NCI-H2227 treated with DMSO at 0.1 percent for 48 hours (cell line): Measurements from ENCODE around the gene DAZ3.
"Not testable (repeated sequence)": the region's sequence is repeated elsewhere in the genome, so short reads cannot be mapped to it uniquely, and the experiment has no call there.

Experiments
- DNase-seq: peaks from one replicate; lab custom pipeline; 2025; lab: John Stamatoyannopoulos, UW

Gene DAZ3, protein sequence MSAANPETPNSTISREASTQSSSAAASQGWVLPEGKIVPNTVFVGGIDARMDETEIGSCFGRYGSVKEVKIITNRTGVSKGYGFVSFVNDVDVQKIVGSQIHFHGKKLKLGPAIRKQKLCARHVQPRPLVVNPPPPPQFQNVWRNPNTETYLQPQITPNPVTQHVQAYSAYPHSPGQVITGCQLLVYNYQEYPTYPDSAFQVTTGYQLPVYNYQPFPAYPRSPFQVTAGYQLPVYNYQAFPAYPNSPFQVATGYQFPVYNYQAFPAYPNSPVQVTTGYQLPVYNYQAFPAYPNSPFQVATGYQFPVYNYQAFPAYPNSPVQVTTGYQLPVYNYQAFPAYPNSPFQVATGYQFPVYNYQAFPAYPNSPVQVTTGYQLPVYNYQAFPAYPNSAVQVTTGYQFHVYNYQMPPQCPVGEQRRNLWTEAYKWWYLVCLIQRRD

DNA sequence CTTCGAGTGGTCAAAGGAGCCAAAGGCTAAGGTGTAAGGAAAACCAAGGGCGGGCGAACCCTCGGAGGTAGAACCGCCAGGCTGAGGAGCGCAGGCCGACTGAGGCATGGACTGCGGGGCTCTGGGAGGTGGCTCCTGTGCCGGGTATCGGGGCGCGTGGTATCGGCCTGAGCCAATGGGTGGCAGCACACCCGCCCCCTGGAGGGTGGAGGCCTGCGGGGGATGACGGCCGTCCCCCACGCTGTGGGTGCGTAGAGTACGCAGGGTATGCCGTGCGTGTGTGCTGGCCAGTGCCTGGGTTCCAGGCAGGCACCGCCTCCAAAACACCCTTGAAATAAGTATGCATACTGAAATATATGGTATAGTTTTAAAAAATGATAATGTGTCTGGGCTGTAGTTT, at the start of gene DAZ3:
Gene DAZ3 (minus strand): TSS at position 101 of the 400 bp plus-strand sequence. CDS start 208 bp downstream, outside the sequence.
- not testable (repeated sequence) for DNase-seq

DNA sequence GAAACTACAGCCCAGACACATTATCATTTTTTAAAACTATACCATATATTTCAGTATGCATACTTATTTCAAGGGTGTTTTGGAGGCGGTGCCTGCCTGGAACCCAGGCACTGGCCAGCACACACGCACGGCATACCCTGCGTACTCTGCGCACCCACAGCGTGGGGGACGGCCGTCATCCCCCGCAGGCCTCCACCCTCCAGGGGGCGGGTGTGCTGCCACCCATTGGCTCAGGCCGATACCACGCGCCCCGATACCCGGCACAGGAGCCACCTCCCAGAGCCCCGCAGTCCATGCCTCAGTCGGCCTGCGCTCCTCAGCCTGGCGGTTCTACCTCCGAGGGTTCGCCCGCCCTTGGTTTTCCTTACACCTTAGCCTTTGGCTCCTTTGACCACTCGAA, 20.4 kb upstream of the DAZ3 start, which contains the start of gene DAZ4:
Gene DAZ4 (plus strand): TSS at position 301 of the 400 bp plus-strand sequence. CDS start 208 bp downstream, outside the sequence.
- not testable (repeated sequence) for DNase-seq

DNA sequence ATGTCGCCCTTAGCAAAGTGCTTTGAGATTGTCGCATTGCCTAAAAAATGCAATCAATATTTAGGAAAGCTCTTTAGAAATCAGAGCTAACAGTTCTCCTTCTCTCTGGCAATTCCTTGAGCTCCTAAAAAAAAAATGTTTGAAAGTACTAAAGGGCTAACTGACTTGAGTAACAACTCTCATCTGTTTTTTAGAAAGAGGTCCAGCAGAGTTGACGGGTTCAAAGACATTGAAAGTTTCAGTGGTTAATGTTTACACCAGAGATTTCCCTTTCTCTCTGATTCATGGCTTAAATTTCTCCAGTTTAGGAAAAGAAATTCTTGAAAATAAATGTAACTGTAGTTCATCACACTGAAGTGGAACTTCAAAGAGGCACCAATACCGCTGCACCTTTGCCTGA, 11.9 kb upstream of the DAZ3 start:
- not testable (repeated sequence) for DNase-seq

DNA sequence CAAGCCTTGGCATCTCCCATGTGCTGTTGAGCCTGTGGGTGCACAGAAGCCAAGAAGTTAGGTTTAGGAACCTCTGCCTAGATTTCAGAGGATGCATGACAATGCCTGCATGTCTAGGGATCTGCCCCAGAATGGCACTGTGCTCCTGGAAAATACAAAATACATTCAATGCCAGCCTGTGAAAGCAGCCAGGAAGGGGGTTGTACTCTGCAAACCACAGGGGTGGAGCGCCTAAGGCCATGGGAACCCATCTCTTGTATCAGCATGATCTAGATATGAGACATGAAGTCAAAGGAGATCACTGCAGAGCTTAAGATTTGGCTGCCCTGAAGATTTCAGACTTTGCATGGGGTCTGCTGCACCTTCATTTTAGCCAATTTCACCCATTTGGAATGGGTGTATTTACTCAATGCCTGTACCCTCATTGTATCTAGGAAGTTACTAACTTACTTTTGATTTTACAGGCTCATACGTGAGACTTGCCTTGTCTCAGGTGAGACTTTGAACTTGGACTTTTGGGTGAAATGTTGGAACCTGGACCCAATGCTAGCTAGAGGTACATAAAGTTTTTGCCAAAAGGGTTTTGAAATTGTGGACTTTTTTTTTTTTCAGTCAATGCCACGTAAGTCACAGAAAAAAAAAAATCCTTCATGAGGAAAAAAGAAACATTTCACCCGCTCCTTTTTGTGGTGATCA, 11.1 kb upstream of the DAZ3 start:
- DNase-seq, result not testable (repeated sequence)

DNA sequence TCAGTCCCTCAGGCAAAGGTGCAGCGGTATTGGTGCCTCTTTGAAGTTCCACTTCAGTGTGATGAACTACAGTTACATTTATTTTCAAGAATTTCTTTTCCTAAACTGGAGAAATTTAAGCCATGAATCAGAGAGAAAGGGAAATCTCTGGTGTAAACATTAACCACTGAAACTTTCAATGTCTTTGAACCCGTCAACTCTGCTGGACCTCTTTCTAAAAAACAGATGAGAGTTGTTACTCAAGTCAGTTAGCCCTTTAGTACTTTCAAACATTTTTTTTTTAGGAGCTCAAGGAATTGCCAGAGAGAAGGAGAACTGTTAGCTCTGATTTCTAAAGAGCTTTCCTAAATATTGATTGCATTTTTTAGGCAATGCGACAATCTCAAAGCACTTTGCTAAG, 8.6 kb upstream of the DAZ3 start:
- DNase-seq, result not testable (repeated sequence)
